HG02870 (cell line): Measurements from ENCODE around the gene TRPM8.

Source experiments
- ATAC-seq: cut with Tn5 transposase; IDR thresholded peaks from one replicate; pipeline ENCODE4 v1.9.1; 2021; ENCODE audit warnings: mild to moderate bottlenecking, moderate library complexity; ENCODE audit not compliant: unreplicated experiment

Gene TRPM8

GRCh38 chr2:233973786-233974185 lies 56.6 kb downstream of the TRPM8 start:
- ATAC-seq: no peak

GRCh38 chr2:233974530-233975071 lies 57.4 kb downstream of the TRPM8 start:
- ATAC-seq: no peak

GRCh38 chr2:233976087-233976486 lies 58.9 kb downstream of the TRPM8 start:
- no peak for ATAC-seq

GRCh38 chr2:233976690-233977294 lies 59.6 kb downstream of the TRPM8 start:
- ATAC-seq: no peak

- ATAC-seq: no peak
Measured at GRCh38 chr2:233977296-233977837, 60.2 kb downstream of the TRPM8 start.

- no peak for ATAC-seq
Measured at GRCh38 chr2:233979748-233980147, 62.6 kb downstream of the TRPM8 start.

- no peak for ATAC-seq
Measured at GRCh38 chr2:233980955-233981561, 63.9 kb downstream of the TRPM8 start.

GRCh38 chr2:233981574-233982420 lies 64.6 kb downstream of the TRPM8 start:
- ATAC-seq: no peak

GRCh38 chr2:233982421-233983121 lies 65.4 kb downstream of the TRPM8 start:
- ATAC-seq: no peak

GRCh38 chr2:233983445-233983844 lies 66.3 kb downstream of the TRPM8 start:
- no peak for ATAC-seq

GRCh38 chr2:233988581-233988980 lies 71.4 kb downstream of the TRPM8 start:
- ATAC-seq: no peak

GRCh38 chr2:233989221-233989858 lies 72.2 kb downstream of the TRPM8 start:
- ATAC-seq: no peak

GRCh38 chr2:233990261-233990798 lies 73.2 kb downstream of the TRPM8 start:
- peak; percentile 80 for ATAC-seq

- ATAC-seq: no peak
Measured at GRCh38 chr2:233991196-233991595, 74.0 kb downstream of the TRPM8 start.

GRCh38 chr2:233992513-233993217 lies 75.5 kb downstream of the TRPM8 start:
- ATAC-seq: no peak

- no peak for ATAC-seq
Measured at GRCh38 chr2:233993461-233993860, 76.3 kb downstream of the TRPM8 start.

- ATAC-seq: no peak
Measured at GRCh38 chr2:233994151-233994550, 77.0 kb downstream of the TRPM8 start.

GRCh38 chr2:233996000-233996399 lies 78.8 kb downstream of the TRPM8 start:
- ATAC-seq: no peak

- no peak for ATAC-seq
Measured at GRCh38 chr2:233996461-233996860, 79.3 kb downstream of the TRPM8 start.
